Measurements from ENCODE around the gene TFDP1.

- TF ChIP-seq POLR2A (IDR thresholded peaks at IDR 0.05) = no peak
- no peak for TF ChIP-seq CTCF (IDR thresholded peaks at IDR 0.05)
Measured at GRCh38 chr13:113551081-113552000, 33.2 kb upstream of the TFDP1 start.

Data from uterus (tissue), 2 donors.